HL-60 (cell line): ENCODE measurements around the gene R3HCC1L.

ENCODE experiments used
- DNase-seq, 2 experiments: peaks; one replicate each; pipeline ENCODE4 v3.0.0-alpha.2; 2010 to 2020; ENCODE audit warnings: low read depth in 1 of 2, low spot score in 1 of 2
- H3K27ac ChIP-seq: fragments of 250-450 bp; sonication (Bioruptor Pico); replicated peaks from 2 replicates; pipeline ENCODE4 v1.5.1; 2020; ENCODE audit warnings: mild to moderate bottlenecking, moderate library complexity
- H3K27me3 ChIP-seq: fragments of 250-450 bp; sonication (Bioruptor Pico); 2 replicates; pipeline ENCODE4 v1.5.1; 2021; ENCODE audit warnings: mild to moderate bottlenecking, moderate library complexity; ENCODE audit not compliant: insufficient read depth, poor library complexity, severe bottlenecking
- H3K4me3 ChIP-seq: replicated peaks from 2 replicates; pipeline ENCODE4 v1.5.1; 2011; ENCODE audit warnings: mild to moderate bottlenecking, control low read depth, low read length; ENCODE audit not compliant: insufficient read depth
- CTCF ChIP-seq: IDR thresholded peaks from one replicate; pipeline ENCODE4 v1.5.1; 2011; ENCODE audit warnings: low read length, control low read depth, inconsistent platforms; ENCODE audit not compliant: insufficient read depth
- GABPA ChIP-seq: IDR thresholded peaks from 2 replicates; pipeline ENCODE4 v1.6.1; 2012; ENCODE audit warnings: low read depth
- POLR2AphosphoS5 ChIP-seq: IDR thresholded peaks from 2 replicates; pipeline ENCODE4 v1.6.1; 2012; ENCODE audit warnings: low read depth
- REST ChIP-seq: IDR thresholded peaks from 2 replicates; pipeline ENCODE4 v1.6.1; 2012; ENCODE audit warnings: low read depth; ENCODE audit not compliant: insufficient replicate concordance
- SPI1 ChIP-seq: IDR thresholded peaks from 2 replicates; pipeline ENCODE4 v1.6.1; 2012; ENCODE audit warnings: low read depth, mild to moderate bottlenecking, borderline replicate concordance

Gene R3HCC1L

GRCh38 chr10:98169379-98169778 is 34.9 kb downstream of the R3HCC1L start:
- H3K27me3 ChIP-seq = no peaks in the 10 kb centered on the region
- TF ChIP-seq CTCF (no peak), GABPA (no peak), SPI1 (no peak), POLR2AphosphoS5 (no peak), REST (no peak)
- no peak for DNase-seq
- no peak overlapping the region for H3K4me3 ChIP-seq
- H3K27ac ChIP-seq = no peak overlapping the region

GRCh38 chr10:98170249-98171117 is 36.0 kb downstream of the R3HCC1L start:
- no peak for TF ChIP-seq GABPA
- TF ChIP-seq SPI1 = no peak
- TF ChIP-seq CTCF = peak; percentile 78
- TF ChIP-seq REST = no peak
- no peak for TF ChIP-seq POLR2AphosphoS5
- Histone ChIP-seq H3K4me3 (no peak overlapping the region), H3K27me3 (no peaks in the 10 kb centered on the region), H3K27ac (no peak overlapping the region)
- peak; percentile 24 to 29 for DNase-seq

- no peak overlapping the region for H3K4me3 ChIP-seq
- H3K27me3 ChIP-seq = no peaks in the 10 kb centered on the region
- DNase-seq = no peak
- TF ChIP-seq CTCF = no peak
- no peak for TF ChIP-seq REST
- TF ChIP-seq GABPA = no peak
- TF ChIP-seq SPI1 = no peak
- TF ChIP-seq POLR2AphosphoS5 = no peak
- H3K27ac ChIP-seq = no peak overlapping the region
Observed at GRCh38 chr10:98172073-98172472, 37.6 kb downstream of the R3HCC1L start.
